ENCODE measurements around the gene FPGS.

Gene FPGS

DNA sequence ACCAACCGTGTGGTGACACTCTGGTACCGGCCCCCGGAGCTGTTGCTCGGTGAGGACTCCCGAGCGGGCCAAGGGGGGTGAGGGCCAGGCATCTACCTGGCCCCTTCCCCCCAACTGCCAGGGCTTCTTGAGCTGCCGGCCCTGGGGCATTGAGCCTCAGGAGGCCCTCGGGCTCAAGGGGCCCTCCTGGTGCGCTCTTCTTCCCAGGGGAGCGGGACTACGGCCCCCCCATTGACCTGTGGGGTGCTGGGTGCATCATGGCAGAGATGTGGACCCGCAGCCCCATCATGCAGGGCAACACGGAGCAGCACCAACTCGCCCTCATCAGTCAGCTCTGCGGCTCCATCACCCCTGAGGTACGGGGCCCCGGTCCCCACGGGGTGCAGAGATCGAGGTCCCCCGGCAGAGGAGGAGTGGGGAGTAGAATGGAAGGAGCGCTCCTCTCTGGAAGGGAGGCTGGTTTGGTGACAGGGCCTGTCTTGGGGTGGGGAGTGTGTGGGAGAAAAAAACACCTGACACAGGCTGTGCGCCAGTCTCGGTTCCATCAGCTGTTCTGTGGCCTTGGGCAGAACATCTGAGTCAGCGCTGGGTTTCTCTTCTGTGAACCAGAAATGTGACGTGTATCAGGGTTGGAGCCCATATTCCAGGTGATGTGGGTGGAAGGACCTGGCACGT lies 14.2 kb upstream of the FPGS start:
- DNase-seq (ENCODE audit: low read depth in 2 of 2), result no peak

DNA sequence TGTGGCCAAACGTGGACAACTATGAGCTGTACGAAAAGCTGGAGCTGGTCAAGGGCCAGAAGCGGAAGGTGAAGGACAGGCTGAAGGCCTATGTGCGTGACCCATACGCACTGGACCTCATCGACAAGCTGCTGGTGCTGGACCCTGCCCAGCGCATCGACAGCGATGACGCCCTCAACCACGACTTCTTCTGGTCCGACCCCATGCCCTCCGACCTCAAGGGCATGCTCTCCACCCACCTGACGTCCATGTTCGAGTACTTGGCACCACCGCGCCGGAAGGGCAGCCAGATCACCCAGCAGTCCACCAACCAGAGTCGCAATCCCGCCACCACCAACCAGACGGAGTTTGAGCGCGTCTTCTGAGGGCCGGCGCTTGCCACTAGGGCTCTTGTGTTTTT lies 13.5 kb upstream of the FPGS start:
- DNase-seq (ENCODE audit: low read depth in 2 of 2), result no peak

DNA sequence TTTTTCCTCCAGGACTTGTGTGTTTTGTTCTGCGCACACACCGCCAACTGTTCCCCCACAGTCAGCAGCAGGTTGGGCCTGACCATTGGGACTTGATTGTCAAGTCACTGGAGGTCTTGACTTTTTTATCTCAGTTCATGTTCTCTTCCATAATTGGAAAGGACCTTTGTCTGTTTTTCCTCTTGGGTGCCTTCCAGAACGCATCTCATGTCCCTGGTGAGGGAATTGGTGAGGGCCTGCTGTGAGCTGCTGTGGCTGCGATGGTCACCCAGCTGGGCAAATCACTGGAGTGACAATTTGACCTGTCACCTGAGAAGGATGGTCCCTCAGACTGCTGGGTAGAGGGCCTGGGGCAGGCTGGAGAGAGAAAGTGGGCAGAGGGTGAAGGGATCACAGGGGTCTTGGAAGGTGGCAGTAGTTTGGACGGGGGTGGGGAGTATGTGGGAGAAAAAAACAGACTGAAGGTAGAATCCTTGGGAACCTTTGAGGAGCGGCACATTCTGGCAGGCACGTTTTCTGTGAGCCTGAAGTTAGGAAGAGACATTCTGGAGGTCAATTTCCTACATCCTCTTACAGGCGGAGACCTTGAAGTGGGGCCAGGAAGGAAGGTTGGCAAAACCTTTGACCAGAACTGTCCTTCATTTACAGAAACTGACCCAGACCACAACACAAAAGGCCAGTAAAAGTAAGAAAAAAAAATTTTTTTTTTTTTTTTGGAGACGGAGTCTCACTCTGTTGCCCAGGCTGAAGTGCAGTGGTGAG lies 12.4 kb upstream of the FPGS start:
- no peak for DNase-seq (ENCODE audit: low read depth in 2 of 2)

DNA sequence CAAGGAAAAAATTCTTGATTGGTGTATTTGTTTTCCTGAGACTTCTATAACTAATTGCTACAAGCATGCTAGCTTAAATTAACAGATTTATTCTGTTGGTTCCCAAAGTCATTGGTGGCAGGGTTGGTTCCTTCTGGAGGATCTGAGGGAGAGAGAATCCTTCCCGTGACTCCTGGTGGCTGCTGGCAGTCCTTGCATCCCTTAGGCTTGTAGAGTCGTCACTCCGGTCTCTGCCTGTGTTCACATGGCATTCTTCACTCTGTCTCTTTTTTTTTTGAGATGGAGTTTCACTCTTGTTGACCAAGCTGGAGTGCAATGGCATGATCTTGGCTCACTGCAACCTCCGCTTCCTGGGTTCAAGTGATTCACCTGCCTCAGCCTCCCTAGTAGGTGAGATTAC lies 11.6 kb upstream of the FPGS start:
- no peak for DNase-seq (ENCODE audit: low read depth in 2 of 2)

DNA sequence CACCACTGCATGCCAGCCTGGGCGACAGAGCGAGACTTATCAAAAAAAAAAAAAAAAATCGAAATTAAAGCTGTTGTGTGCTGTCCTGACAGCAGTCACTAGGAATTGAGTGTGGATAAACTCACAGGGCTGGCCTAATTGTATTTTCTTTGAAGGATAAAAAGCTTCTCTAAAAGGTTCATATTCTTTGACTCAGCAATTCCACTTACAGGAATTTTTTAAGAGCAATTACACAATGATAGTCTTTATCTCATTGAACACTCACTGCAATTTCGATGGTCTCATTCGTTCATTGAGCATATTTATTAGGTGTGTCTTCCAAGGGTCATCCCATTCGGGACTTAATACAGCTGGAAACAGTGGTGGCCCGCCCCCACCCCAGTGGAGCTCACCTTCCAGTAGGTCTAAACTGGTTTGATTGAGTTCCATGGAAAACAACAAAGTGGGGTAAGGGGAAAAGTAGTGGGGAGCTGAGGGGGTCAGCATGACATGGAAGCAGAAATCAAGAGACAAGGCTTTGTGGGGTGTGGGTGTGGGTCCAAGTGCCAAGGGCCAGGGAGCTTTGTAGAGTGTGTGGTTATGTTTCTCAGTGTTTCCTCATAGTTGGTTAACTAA lies 10.2 kb upstream of the FPGS start:
- DNase-seq (ENCODE audit: low read depth in 2 of 2), result no peak

DNA sequence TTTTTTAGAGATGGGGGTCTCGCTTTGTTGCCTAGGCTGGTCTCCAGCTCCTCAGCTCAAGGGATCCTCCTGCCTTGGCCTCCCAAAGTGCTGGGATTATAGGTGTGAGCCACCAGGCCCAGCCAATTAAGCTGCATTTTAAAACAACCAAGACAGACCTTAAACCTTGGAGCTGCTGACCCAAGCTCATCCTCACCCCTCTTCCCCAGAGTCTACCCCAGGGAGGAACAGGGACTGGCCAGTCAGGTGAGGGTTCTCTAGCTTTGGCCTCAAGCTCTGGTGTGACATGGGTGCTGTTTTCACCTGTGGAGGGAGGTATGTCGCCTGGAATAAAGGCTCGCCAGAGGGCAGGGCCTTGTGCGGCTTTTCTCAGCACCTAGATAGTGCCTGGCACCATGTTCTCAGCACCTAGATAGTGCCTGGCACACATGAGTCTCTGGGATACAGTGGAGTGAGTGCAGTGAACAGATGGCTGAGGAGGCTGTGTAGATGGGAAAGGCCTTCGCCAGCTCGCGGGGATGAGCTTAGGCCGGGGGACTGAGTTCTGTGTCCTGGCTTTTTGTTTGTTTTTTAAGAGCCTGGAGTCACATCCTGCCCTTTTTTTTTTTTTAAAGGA lies 9.5 kb upstream of the FPGS start:
- no peak for DNase-seq (ENCODE audit: low read depth in 2 of 2)

DNA sequence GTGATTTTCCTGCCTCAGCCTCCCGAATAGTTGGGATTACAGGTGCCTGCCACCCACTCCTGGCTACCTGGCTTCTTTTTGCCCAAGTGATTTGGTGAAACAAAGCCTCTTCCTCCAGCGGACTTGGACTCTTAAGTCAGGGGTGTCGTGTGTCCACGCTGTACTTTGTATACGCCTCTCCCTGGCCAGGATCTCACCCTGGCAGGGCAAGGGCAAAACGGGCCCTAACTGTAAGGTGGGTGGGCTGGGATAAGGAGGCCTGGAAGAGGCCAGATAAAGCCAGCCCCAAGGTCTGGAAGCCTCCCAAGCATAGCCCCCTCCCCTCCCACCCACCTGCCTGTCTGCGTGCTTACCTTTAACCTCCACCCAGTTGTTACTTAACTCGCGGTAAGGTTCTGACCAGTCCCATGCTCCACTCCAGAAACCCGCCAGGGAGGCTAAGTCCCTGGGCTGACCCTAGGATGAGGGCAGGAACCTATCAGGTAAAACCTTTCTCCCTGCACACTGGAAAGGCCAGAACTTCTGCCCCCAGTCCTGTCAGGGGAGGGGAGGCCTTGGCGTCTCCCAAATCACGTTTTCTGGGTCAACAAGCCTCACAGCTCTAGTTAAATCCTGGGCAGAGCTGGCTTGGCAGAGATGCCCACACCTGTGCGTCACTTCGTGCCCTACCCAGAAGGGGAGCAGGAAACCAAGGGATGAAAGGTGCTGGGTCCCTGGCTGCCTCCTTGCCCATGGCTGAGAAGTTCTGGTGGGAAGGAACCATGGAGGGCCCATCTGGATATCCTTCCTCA lies 8.5 kb upstream of the FPGS start:
- no peak for DNase-seq (ENCODE audit: low read depth in 2 of 2)

DNA sequence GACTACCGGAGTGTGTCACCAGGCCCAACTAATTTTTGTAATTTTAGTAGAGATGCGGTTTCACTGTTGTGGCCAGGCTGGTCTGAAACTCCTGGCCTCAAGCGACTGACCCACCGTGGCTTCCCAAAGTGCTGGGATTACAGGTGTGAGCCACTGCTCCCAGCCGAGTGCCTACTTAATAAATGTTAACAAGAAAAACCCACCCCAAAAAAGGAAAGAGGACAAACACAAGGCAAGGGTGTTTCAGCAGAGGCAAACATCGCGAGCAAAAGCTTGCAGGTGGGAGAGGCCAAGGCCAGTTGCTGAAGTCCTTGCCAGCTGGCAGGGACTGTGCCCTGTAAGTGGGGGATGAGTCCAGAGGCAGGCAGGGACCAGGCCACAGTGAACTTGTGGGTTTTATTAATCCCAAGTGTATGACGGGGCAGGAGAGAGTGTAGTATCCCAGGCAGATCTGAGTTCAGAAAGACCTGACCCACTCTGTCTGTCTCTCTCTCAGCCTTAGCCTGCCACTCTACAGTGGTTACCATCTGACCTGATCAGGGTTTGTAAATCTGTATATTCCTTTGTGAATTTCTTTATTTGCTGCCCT lies 6.4 kb upstream of the FPGS start:
- DNase-seq (ENCODE audit: low read depth in 2 of 2), result no peak

DNA sequence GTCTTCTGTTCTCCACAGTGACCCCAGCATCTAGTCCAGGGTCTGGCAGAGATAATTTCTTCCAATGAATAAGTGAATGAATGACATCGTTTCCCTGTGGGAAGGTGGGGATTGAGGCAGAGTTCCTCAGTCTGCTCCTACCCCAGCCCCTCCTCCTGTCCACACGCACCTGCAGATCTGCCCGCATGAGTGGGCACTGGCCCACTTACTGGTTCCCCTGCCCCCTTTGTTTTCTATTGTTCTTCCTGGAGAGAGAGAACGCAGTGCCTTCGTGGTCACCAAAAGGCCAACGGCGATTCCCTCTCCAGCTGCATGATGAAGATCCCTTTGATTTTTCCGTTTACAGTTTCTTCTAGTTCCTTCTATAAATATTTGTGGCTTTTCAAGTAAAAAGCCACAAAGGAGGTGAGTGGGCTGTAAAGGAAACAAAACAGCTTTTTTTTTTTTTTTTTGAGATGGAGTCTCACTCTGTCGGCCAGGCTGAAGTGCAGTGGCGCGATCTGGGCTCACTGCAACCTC lies 5.8 kb upstream of the FPGS start:
- DNase-seq (ENCODE audit: low read depth in 2 of 2), result no peak

DNA sequence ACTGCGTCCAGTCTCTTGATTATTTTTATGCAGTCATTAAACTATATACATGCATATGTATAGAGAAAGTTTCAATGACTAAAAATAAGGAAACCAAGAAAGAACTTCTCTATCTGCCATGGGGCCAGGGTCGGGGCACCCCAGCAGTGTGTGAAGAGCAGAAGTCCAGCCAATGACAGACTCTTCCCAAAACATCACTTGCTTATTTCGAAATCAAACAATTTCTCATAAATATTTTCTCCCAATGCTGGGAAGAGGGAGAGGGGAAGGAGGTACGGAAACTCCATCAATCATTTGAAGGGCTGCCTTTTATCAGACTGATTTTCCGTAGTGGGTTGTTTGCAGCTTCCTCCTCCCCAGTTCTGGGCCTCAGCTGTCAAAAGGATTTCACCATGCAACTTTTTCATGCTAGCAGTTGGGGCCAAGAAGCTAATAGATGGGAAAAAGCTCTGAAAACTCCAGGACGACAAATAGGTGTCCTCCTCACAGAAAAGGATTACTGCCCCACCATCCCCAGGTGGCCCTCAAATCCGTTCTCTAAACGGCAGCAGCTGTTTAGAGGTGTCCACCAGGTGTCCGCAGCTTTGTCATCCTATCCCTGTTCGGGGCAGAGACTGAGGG lies 617 bp upstream of the FPGS start:
- no peak for DNase-seq (ENCODE audit: low read depth in 2 of 2)

DNA sequence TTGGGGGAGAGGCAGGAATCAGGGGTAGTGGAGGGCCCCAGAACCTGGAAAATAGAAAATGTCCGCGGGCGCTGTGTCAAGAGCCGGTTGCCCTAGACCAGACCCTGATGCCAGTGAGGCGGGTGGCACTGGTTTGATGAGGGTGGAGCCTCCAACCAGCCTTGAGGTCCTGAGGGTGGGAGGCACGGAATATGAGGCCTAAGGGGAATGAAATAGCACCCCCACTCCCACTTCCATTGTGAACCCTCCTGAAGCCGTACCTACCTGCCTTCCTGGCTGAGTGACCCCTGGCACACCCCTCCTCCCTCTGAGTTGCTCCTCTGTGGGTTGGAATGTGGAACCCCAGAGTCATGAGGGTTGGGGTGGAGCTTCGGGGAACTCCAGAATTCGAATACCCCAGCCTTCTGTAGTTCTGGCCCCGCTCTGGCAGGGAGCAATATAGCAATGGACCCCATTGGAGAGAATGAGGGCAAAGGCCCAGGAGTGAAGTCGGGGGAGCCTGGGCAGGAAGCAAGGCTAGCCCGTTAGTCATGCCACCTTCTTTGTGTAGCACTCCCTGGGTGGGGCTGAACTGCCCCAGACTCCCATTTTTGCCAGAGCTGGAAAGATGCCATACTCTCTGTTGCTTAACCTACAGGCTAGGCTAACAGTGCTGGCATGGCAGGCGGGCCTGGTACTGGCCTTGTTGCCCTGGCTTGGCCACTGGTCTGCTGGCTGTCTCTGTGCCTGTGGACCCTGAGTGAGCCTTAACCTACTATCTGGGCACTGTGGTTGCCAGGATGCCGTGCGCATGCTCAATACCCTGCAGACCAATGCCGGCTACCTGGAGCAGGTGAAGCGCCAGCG lies 1.0 kb downstream of the FPGS start:
- no peak for DNase-seq (ENCODE audit: low read depth in 2 of 2)

DNA sequence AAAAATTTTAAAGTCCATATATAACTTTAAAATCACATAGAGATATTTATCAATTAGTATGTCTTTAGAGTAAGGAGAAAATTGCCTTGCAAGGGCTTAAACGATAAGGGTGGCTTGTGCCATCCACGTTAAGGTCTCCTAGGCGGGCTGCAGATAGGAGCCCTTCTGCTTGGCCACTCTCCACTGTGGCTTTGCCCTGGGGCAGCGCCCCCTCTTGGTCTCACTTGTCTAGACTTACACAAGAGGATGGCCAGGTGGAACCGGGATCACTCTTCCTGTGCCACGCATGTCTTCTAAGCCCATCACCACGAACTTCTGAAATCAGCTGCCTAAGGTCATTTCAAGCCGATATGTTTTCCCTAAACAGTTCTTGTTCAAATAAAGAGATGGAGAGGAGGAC lies 2.9 kb downstream of the FPGS start:
- DNase-seq (ENCODE audit: low read depth in 2 of 2), result no peak

DNA sequence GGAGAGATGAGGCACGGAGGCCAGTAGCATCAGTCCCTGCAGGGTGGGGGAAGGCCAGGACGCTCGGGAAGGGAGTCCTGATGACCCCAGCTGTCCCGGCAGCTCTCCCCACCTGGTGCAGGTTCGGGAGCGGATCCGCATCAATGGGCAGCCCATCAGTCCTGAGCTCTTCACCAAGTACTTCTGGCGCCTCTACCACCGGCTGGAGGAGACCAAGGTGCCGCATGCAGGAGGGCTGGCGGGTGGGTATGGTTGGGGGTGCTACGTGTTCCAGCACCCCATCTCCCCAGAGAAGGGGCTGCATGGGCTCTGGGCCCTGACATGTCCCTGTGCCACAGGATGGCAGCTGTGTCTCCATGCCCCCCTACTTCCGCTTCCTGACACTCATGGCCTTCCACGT lies 4.2 kb downstream of the FPGS start:
- no peak for DNase-seq (ENCODE audit: low read depth in 2 of 2)

DNA sequence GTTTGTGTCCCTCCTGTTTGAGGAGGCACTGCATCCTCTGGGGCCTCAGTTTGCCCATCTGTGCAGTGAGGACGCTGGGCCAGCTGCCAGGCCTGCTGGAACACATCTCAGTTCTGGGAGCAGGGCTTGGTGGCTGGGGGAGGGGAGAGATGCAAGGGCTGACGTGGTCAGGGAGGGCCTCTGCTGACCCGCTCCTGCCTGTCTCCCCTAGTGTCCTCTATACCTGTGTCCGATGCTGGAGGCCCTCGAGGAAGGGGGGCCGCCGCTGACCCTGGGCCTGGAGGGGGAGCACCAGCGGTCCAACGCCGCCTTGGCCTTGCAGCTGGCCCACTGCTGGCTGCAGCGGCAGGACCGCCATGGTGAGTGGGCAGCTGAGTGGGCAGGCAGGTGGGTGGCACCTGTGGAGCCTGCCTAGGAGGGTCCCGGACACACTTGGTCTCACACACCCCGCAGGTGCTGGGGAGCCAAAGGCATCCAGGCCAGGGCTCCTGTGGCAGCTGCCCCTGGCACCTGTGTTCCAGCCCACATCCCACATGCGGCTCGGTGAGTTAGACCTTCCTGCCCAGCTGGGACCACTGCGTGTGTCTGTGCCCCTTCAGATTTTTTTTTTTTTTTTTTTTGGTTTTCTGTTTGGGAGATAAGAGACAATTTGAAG lies 5.8 kb downstream of the FPGS start:
- DNase-seq (ENCODE audit: low read depth in 2 of 2), result no peak

DNA sequence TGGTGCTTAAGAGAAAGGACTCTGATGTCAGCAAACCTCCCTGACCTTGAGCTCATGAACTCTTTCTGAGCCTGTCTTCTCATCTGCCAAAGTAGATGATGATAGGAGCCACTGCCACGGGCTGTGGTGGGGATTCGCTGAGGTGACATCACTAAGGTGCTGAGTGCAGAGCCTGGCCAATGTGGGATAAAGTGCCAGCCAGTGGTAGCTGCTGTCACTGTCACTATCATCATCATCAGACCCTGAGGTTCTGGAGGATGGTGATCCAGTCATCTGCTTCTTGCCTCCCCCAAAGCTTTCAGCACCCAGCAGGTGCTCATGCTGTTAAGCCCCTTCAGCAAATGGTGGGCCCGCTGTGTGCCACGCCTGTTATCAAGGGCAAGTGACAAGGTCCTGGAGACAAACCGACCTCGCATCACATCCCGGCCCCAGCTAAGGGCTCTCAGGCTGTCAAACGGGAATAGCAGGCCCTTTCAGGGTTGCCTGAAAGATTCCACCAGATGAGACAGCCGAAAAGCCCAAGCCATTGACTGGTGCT lies 6.4 kb downstream of the FPGS start:
- no peak for DNase-seq (ENCODE audit: low read depth in 2 of 2)

DNA sequence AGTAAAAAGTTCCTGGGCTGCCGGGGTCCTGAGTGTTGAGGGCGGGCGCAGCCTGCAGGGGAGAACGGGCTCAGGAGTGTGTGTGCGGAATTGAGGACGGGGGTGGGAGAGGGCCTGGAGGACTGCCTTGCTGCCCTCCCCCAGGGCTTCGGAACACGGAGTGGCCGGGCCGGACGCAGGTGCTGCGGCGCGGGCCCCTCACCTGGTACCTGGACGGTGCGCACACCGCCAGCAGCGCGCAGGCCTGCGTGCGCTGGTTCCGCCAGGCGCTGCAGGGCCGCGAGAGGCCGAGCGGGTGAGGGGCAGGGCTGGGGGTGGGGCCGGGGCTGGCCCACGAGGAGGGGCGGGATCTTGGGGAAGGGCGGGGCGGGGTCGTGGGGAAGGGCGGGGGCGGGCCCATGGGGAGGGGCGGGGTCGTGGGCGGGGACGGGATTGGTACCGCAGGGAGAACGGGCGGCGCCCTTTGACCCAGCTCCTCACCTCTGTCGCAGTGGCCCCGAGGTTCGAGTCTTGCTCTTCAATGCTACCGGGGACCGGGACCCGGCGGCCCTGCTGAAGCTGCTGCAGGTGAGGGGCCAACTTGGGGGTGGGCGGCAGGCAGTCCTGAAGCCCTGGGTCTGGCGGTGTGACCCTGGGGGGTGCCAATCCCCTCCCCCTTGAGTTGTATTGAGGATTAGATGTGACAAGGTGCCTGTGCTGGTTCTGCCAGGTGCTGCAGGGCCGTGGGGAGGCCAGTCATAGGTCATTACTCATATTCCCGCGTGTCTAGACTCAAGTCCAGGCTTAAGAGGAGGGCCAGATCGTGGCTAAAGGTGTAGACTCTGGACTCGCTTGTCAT lies 7.1 kb downstream of the FPGS start:
- DNase-seq (ENCODE audit: low read depth in 2 of 2), result no peak

DNA sequence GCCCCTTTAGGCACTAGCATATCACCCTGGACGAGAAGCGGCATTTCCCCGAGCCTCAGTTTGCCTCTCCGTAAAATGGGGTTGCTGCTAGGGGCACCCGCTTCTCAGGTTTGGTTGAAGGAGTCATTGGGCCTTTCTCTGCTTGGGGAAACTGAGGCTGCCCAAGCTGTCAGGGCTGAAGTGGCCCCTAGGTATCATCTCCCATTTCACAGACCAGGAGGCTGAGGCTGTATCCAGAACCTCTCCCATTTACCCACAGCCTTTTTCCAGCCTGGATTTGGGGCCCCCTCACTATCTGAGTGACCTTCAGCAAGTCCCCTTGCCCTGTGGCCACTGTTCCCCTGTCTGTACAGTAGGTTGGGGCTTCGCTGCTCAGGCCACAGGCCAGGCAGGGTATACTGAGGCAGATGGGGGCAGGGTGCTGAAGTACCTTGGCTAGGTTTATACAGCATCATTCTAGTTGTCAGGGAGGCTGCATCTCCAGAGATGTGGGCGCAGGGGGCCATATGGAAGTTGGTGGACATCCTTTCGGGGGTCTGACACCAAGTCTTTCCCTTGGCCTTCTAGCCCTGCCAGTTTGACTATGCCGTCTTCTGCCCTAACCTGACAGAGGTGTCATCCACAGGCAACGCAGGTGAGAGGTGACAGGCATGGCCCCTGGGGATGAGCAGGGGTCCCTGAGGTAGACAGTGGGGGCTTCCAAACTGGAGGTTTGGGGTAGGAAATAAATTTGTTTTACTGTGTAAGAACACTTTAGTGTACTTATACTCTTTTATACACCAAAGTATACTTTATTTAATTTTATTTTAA lies 7.9 kb downstream of the FPGS start:
- no peak for DNase-seq (ENCODE audit: low read depth in 2 of 2)
